GM21825 (cell line): ENCODE data around the gene SMTNL1.
A peak's percentile ranks its signal among the peaks of the same experiment; 100 is the strongest.

Source experiments
- ATAC-seq: cut with Tn5 transposase; IDR thresholded peaks from one replicate; pipeline ENCODE4 v1.9.1; 2021; ENCODE audit warnings: mild to moderate bottlenecking, moderate library complexity; ENCODE audit not compliant: unreplicated experiment

Gene SMTNL1, protein sequence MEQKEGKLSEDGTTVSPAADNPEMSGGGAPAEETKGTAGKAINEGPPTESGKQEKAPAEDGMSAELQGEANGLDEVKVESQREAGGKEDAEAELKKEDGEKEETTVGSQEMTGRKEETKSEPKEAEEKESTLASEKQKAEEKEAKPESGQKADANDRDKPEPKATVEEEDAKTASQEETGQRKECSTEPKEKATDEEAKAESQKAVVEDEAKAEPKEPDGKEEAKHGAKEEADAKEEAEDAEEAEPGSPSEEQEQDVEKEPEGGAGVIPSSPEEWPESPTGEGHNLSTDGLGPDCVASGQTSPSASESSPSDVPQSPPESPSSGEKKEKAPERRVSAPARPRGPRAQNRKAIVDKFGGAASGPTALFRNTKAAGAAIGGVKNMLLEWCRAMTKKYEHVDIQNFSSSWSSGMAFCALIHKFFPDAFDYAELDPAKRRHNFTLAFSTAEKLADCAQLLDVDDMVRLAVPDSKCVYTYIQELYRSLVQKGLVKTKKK

DNA sequence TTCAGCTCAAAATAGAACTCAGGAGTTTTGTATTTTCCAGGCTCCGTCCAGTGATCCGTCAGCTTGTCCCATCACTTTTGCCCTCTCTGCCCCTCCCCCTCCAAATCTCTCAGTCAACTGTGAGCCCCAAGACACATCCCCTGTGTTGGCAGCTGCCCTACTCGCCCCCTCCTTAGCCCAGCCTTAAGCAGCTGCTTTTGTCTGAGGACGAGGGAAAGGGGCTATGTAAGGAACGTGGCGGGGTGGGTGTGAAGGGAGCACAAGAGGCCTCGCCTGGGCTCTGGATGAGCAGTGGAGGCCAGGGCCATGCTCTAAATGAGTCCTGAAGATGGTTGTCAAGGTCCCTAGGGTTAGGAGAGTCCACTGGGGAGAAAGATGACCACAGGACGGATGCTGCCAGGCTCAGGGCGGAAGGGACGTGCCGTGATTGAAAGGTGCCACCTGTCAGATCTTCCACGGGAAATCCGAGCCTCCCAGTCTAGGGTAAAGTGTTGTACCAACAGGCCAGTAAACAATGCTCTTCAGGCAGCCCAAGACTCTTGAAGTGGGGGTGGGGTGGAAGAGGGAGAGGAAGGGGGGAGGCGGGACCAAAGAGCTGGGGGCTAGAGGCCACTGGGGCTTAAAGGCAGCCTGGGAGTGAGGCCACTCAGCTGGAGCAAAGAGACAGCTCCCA is at the start of gene SMTNL1:
TSS of gene SMTNL1 (plus strand) at position 649 of the 673 bp plus-strand sequence. CDS start 5,048 bp downstream, outside the sequence.
- no peak for ATAC-seq

DNA sequence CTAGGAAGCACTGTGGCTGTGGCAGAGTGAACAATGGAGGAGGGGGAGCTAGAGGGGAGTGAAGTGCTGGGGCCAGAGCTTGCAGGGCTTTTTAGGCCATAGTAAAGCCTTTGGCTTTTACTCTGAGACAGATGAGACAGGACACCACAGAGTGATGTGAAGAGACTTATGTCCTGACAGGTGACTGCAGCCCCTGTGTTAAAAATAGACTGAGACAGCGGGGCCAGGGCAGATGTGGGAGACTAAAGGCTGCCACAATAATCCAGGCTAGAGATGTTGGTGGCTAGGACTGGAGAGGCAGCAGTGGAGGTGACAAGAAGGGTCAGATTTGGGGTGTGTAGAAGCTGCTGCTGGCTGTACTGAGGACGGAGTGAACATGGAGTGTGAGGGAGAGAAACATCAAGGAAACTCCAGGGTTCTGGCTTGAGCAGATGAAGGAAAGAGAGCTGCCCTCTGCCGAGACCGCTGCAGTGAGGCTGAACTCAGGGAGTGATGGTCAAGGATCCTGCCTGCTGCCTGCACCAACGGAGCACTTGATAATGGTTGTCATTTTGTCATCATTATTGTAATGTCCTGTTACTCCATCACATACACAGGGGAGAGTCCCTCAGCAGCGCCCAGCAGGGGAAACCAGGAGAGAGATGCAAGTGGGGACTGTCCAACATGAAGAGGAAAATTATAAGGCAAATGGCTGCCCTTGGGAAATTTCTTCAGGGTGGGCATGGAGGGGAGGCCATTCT is 49.3 kb upstream of the SMTNL1 start:
- no peak for ATAC-seq

DNA sequence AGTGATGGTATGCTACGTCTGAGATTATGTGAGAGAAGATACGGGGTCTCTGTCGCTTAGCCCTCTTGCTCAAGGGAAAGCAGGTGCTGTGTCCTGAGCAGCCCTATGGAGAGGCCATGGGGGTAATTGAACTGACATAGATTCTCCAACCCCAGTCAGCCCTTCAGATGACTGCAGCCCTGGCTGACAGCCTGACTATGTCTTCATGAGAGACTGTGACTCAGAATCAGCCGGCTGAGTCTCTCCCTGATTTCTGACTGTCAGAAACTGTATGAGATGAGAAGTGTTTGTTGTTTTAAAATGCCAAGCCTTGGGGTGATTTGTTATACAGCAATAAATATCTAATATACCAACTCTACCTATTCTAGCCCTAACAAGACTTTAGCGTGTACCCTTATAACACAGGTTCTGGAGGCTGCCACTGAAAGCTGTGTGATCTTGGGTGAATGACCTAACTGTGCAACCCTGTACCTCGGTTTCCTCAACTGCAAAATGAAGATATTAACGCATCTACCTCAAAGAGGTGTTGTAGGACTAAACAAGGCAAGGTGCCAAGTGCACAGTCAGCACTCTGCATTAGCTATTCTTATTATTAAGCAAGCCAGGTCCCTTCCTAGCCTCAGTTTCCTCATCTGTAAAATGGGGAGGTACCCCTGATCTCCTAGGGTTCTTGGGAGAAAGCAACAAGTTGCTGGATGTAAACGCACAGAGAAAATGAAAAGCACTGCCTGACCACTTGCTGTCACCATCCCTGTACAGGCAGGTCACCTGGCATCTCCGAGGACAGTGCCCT is 46.7 kb upstream of the SMTNL1 start:
- no peak for ATAC-seq

DNA sequence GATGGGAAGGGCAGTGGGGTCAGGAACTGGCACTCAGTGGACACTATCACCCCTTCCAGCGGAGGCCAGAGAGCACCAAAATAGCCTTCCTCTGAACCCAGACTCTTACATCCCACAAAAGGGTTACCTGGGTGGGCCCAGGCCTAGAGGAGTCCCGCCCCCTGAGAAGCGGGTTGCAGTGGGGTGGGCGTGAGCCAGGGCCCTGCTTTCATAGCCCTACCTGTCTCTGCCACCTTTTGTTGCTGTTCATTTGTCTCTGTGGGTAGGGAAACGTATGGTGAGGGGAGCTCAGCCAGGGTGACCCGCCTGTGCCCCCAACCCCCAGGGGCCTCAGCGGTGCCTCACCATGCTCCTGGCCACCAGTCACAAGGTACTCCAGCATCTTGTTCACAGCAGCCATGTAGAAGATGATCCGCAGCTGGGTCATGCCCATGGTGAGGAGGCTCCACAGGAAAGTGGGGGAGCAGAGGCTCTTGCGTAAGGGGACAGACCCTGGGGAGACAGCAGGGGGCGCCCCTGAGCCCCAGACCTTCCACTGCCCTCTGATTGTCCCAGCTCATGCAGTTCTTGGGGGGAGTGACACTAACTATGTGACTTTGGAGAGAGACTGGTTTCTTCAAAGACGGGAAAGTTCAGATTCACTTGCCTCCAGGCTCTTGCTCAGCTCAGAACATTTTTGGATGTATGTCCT is 45.9 kb upstream of the SMTNL1 start:
- no peak for ATAC-seq

DNA sequence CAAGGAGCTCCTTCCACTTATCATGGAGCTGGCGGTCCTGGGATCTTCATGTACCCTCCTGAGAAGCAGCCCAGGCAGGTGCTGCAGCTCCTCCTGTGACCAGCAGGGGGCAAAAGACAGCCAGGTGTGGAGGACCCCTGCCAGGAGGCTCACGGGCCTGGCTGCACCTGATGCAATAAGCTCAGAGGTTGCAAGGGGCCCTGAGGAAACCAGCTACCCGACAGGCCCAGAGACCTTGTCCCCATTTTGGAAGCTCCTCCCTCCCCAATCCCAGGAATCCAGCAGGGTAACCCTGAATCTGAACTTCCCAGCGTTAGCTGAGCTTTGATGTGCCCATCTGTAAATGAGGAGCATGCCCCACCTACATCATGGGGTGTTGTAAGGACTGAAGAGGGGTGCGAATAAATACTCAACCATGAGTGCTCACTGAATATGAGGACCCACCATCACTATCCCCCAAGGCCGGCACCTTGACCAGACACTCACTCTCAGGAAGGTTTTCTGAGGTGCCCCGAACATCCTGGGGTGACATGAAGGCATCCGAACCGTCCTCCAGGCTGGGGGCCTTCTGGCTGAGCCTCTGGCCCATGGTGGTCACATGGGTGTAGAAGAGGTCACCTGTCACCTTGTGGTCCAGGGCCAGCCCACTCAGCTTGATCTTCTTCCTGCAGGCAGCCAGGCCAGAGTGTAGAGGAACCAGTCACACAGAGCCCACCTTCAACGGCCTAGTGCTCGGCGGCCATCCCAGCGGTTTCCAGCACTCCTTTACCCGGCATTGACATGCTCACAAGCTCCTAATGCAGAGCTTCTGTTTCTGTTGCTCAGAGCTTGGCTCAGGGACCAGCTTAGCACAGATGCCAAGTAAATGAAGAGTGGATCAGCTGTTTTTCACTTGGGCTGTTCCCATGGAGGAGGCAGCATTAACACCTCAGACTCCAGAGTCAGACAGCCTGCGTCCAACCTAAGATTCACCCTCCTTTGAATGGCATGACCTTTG is 43.6 kb upstream of the SMTNL1 start:
- ATAC-seq, result peak; percentile 67

DNA sequence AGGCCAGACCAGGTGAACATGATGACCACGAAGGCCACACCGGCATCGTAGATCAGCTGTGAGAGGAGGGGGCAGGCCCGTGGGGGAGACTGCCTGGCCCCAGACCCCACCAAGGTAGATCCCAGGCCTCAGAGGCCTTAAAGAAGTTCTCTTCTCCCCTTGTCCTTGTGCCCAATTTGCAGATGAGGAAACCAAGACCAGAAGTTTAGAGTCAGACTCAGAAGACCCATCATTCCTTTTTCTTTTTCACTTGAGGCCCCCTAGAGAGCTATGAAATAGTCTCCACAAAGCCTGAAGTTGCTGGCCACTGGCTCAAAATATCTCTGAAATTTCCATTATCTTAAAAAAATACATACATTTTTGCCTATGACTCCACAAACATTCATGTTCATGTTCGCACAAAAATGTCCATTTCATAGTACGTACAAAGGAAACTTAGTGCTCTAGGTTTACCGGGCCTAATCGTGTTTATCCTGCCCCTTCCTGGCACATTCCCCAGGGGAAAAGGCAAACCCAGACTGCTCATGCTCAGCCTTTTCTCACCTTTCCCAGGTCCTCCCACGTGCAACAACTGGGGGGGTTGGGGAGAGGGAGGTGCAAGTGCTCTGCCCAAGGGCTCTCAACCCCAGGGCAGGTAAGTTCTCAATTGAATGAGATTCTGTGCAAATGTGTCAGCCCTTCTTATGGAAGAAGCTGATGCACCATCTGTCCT is 41.1 kb upstream of the SMTNL1 start:
- ATAC-seq, result no peak

DNA sequence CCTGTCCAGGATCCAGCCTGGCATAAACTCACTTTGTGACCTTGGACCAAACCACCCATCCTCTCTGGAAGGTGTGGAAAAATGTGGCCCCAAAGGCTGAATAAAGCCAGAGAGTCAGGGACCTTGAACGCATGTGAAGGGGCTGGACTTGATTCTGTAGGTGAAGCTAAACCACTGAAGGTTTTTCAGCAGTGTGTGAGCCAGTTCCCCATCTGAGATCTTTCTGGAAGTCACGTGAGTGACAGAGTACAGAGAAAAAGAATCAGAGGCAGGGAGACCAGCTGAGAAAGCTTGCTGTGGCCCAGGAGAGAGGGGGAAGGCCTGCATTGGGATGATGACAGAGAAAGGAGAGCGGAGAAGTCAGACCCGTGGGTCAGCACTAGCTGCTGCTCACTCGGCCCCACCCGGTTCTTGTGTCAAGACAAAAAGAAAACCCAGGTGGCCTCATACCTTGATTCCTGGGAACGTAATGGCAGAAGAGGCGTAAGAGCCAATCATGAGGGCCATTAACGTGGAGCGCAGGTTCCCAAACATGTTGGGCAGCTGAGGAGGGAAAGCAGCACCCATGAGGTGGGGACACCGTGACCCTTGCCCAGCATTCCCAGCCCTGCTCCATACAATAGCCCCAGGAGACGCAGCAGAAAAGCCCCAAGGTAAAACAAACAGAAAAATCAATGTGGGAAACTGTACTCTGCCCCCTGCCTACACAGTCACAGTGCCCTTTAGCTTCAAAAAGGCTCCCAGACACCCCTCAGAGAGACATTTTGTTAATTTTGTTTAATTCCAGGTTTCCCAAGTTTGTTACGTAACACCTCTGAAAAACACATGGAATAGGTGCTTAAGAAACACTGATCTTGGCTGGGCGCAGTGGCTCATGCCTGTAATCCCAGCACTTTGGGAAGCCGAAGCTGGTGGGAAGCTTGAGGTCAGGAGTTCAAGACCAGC is 39.8 kb upstream of the SMTNL1 start:
- ATAC-seq, result no peak

DNA sequence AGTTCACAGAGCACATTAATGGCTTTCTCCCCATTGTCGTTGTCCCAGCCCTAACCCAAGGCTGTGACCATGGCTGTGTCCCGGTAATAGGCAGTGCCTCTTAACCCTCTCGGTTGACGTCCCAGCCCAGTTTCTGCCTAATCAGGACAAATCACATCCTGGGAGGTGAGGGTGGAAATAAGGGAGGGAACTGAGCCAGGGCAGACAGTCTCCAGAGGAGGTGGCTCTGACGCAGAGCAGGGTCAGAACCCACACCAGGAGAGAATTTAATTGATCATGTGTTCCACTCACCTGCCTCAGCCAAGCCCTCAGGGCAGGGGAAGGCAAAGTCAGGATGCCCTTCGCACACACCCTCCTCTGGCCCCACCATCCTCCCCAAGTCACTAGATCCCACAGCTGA is 38.9 kb upstream of the SMTNL1 start:
- no peak for ATAC-seq

DNA sequence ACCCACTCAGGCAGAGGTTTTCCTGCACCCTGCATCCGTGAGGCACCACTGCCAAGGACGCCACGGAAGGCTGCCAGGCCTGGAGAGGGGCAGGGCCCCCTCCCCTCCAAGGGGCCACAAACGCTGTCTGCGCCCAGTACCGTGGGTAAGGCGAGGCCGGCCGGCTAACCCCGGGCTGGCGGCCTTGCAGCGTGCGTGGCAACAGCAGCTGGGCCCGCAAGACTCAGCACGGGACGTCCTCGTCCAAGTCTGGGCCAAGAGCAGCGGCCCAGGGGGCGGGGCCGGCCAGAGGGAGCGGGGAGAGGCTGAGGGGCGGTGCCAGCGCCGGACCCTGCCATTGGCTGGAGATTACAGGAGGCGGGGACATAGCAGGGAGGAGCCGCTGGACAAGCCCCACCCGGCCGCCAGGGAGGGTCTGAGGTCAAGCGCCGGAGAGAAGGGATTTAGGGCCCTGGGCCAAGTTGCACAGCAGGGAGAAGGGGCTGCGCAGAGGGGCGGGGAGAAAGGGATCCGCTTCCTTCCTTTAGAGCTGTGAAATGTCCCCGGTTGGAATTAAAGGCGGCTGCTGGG is 37.9 kb upstream of the SMTNL1 start:
- peak; percentile 96 for ATAC-seq

DNA sequence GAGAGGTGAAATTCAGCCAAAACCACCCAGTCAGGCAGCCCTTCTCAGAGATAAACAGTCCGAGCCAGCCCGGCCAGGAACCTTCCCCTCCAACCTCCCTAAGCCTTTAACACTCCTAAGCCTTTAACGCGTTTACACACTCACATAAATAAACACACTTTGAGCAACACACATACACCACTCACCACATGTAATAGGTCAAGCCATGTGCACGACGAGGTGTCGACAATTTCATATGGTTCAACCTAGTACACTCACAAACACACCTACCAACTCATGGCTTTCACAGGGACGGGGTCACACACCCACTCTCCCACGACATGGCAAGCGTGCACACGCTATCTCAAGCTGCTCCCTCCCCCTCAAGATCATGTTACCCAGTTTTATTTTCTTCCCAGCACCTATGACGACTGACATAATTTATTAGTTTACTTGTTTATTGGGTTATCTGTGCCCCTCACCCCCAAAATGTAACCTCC is 37.4 kb upstream of the SMTNL1 start:
- no peak for ATAC-seq

DNA sequence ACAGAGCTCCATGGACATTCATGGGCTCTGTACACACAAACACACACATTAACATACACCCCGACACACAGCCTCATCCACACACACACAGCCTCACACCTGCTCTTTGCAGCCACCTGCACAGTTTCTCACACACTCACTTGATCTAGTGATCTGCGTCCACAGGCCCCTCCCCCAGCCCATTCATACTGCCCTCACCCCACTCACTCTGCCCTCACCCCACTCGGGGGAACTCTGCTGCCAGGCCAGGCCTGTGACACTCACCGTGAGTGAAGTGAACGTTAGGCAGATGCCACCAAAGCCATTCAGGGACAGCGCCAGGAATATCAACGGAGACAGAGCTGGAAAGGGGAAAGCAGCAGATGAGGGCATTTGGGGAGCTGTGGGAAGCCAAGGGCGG is 36.9 kb upstream of the SMTNL1 start:
- no peak for ATAC-seq

DNA sequence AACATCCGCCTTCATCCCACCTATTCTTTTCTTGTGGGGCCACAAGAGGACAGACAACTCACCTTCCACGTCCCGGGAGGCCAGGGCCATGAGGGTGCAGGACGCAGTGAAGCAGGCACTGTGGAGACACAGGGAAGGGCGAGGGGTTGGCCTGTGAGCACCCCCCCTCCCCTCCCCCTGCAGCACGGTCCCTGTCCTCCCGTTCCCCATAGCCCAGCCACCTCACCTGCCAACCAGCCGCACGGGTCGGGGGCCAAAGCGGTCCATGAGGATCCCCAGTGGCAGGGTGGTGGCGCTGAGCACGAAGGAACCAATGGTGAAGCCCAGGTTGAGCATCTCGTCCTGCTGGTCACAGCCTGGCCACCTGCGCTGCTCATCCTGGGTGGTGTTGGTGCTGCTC is 36.5 kb upstream of the SMTNL1 start:
- no peak for ATAC-seq

DNA sequence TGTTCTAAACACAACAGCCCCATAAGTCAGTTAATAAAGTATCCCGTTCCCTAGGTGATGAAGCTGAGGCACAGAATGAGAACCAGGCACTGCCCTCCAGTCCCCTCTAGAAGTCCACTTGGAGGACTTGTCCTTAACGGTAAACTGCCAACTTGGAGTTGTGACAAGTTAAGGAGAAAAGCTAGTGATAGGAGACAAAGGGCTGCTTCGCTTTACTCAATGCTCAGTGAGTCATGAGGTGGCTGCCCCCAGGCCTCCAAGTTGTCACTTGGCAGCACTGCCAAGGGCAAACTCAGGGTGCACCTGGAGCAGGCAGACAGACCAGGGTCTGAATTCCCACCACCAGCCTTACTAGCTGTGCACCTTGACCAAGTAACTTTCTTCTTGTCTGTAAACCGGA is 35.4 kb upstream of the SMTNL1 start:
- ATAC-seq, result no peak

DNA sequence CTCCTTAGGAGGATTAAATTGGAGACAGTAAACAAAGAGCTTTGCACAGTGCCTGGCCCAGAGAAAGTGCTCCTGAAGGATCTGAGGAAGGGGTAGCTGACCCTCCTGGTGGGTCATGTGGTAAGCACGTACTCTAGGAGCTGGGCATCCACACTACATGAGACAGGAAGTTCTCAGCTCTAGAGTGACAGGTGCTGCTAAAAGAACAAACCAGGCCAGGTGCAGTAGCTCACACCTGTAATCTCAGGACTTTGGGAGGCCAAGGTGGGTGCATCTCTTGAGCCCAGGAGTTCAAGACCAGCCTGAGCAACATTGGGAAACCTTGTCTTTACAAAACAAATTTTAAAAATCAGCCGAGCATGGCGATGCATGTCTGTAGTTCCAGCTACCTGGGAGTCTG is 35.0 kb upstream of the SMTNL1 start:
- no peak for ATAC-seq

DNA sequence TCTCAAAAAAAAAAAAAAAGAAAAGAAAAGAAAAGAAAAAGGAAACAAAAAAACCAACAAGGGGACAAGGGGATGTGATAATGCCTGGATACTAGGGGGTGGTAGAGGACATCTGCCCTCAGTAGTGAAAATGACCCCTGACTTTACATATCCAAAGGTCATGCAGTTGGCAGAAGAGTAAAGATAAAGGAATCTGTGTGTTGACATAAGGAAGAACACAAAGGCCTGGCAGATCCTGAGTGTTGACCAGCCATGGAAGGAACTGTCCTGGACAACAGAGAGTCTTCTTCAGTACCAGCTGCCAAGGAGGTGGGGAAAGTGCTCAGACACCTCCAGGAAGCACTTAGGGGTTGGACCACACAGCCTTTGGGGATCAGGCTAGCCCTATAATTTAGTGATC is 34.5 kb upstream of the SMTNL1 start:
- ATAC-seq, result no peak

DNA sequence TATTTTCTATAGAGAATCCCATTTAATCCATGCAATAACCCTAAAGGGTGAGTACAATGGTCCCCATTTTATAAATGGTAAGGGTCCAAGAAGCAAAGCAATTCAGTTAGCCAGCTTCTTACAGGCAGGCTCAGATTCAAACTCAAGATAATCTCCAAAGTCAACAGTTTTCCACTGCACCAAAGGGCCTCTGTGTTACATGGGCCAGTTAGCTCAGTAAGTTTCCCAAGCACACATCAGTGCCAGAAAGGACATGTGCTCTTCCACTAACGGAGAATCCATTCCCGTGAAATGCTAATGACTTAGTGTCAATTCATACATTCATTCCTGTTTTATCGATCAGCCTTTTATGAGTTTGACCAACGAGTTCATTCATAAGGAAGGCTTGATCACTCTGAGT is 32.9 kb upstream of the SMTNL1 start:
- ATAC-seq, result no peak

DNA sequence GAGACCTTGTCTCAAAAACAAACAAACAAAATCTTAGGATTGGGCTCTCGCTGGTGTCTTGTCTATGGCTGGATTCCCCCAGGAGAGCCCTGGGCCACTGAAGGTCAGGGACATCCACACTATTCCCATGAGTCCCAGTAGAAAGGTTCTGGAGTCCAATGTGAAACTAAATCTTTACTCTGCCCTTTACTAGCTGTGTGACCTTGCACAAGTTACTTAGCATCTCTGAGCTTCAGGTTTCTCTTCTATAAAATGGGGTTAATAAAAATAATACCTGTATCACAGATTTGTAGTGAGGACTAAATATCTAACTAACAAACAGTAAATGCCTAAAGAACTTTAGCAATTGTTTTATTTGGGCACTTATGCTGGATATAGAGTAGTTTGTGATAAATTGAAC is 30.9 kb upstream of the SMTNL1 start:
- ATAC-seq, result no peak
